CD4-positive, alpha-beta T cell treated with Interferon alpha-2 for 1 hour (primary cell): ENCODE data around the gene PICK1.
A peak's percentile ranks its signal among the peaks of the same experiment; 100 is the strongest.

ENCODE experiments used
- DNase-seq, 2 donors: peaks; one replicate each; pipeline ENCODE4 v3.0.0-alpha.2; 2020 to 2022

Gene PICK1

DNA sequence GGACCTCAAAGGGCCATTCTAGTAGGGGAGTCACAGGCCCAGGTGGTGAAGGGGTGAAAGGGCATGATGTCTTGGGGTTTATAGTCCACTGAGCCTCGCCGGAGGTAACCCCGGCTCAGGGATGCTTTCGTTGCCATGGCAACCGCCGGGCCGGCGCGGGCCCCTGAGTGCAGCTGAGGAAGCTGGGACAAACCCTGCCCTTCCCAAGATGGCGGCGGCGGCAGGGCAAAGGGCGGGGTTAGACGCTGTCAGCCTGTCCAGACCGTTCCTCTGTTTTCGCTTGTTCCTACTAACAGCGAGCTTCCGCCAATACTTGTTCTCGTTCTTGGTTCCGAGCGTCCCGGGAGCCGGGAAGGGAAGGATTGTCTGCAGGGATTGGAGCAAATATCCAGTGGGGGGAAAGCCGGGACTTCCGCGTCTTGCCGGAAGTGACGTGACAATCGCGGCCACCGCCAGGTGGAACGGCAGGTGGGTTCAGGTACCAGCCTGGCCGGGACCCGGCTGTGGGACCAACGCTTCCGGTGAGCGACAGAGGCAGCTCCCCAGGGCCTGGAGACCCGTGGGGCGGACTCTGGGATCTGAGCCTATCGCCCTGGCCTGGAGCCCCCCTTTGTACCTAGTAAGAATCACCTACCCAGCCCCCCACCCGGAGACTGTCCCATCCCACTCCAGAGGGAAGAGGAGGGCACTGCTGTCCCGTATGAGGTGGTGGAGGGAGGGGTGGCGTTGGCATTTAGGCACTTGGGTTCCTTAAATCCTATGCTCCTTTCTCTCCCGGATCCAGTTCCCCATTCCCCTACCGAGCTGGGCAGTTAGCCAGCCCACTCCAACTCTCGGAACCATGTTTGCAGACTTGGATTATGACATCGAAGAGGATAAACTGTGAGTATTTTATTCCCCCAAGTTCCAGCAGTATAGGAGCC, at the start of gene PICK1:
Gene PICK1, plus strand, starts transcription at position 436 of the 923 bp plus-strand sequence. Its CDS starts 406 bp downstream, at position 842.
- peak; percentile 86 to 87 for DNase-seq

DNA sequence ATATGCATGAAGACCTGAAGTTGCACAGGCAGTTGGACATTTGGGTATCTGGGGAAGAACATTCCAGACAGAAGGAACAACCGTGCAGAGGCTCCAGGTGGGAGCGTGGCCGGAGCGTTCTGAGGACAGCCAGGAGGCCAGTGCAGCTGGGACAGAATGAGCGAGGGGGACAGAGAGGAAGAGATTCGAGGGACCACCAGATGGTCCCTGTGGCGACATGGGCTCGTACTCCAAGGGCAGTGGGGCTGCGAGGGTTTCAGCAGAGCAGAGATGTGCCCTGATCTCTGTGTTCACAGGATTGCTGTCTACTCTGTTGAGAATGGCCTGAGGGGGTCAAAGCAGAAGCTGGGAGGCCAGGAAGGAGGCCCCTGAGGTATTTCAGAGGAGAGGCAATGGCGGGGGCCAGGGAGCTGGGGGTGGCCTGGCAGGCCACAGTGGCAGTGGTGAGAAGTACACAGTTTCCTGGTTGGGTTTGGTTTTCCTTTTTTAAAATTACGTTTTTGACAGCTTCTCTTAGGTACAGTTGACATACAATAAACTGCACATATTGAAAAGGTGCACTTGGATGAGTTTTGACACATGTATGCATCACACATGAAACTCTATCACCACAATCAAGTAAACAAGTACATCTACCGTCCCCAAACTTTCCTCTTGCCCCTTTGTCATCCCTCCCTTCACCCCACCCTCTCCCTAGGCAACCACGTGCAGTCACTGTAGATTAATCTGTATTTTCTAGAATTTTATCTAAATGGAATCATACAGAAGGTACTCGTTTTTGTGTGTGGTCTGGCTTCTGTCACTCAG, 48.0 kb upstream of the PICK1 start:
- DNase-seq: peak in 1 of 2 donors; percentile 7

DNA sequence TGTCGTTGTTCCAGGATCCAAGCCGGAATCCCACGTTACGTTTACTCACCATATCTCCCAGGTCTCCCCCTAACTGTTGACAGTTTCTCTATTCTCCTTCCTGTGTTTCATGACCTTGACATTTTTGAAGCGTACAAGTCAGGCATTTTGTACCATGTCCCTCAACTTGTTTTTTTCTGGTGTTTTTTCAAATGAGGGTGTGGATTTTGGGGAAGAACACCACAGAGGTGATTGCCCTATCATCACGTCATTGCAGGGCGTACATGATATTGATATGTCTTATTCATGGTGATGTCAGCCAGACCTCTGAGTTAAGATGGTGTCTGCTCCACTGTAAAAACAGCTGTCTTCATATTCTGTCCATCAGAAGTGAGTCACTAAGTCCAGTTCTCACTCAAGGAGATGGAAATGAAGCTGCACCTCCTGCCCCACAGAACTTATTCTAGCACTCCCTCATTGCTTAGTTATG, 44.6 kb upstream of the PICK1 start:
- no peak for DNase-seq

DNA sequence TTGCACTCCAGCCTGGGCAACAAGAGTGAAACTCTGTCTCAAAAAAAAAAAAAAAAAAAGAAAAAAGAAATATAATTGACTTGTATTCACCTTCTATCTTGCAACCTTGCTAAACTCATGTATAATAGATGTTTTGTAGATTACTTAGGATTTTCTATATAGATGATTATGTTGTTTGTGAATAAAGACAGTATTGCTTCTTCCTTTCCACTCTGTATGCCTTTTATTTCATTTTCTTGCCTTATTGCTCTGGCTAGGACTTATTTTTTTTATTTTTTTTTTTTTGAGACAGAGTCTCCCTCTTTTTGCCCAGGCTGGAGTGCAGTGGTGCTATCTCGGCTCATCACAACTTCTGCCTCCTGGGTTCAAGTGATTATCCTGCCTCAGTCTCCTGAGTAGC, 43.1 kb upstream of the PICK1 start:
- no peak for DNase-seq

DNA sequence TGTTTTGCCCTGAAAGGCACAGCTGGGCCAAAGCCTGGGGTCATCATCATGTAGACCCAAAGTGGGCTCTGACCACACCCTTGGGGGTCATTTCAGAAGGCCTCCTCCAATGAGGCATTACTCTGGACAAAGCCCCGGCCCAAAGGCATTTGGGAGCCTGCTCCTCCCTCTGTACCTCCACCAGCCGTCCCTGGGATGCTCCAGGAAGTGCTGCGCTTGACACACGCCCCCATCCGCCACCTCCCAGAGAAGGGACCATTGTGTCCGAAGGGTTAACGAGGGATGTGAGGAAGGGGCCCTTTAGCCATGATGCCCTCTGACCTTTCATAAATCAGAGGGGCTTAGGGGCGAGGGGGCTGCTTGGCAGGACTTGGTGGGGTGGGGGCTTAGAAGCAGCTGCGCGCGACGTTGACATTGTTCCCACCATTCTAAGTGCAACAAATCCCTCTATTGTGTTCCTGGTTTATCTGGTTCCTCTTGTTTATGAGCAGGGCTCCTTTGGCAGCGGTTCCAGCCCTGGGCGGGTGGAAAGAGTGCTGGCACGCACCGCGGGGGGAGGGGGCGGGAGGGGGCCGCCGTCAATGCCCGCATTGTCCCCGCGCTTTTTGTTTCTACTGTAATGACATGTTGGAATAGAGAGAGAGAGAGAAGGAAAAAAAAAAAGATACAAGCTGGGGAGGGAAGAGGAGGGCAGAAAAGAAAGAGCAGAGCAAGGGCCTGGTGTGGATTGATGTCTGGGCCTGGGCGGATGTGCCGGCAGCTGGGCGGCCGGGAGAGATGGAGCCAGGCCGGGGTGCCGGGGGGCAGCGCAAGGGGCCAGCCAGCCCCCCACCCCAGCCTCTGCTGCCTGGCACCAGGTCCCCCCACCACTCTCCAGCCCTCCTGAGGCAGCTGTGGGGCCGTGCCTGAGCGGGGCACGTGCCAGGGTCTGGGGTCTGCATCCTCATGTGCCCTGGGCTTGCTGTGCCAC, 40.7 kb upstream of the PICK1 start:
- no peak for DNase-seq

DNA sequence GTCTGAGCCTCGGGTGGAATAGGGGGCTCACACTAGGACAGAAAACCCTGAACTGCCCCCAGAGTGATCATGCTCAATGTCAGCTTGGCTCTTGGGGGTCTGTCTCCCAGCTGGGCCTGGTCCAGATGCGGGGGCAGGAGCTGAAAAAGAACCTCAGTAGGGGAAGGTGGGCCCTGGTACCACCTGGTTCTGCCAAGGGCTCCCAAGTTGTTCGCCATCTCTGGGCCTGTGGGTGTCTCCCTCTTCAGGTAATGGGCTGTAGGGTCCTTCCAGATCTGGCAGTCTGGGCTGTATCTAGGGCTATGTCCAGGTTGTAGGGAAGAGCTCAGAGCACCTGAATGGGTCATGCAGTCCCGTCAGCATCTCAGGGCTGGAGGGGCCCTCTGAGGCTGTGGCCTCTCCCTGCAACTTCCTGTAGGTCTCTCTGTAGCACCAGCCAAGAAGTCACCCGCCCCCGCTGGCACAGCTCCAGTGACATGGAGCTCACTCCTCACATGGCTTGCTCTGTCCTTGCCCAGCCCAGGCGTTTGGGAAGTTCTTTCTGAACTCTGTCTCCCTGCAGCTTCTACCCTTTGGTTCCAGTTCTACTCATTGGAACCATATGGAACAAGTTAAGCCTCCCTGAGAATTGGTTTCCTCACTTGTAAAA, 39.8 kb upstream of the PICK1 start:
- DNase-seq: no peak

DNA sequence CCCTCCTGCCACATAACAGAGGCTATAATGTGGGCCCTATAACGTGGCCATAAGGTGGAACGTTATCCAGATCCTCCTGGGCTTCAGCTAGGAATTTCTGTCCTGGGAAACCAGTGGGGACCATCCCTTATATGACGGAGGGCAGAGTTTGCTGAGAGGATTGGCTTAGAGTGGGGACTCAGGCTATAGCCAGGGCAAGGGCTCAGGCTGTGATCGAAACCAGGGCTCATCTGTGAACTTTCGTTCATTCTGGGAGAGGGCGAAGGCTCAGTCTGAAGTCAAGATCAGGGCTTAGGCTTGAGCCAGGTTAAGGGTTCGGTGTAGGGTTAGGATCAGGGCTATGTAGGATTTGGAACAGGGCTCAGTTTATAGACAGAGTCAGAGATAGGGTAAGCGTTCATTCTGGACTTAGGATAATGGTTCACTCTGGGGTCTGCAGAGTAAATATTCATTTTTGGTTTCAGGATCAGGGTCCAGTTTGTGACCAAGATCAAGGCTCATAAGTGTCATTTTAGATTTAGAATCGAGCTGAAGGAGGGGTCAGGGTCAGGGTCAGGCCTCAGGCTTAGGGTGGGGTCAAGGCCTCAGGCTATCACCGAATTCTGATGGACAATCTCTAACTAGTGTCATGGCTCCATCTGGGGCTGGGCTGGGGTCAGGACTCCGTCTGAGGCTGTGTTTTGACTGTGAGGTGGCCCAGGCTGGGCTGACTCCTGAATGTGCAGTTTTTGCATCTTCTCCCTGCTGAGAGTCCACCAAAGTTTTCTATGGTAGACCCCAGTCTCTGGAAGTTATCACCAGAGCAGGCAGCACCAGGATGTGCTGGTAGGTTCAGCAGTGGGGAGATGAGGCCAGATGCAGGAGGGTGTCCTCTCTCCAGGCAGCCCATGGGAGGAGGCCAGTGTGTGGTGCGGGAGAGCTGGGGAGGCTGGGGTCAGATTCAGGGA, 39.0 kb upstream of the PICK1 start:
- no peak for DNase-seq

DNA sequence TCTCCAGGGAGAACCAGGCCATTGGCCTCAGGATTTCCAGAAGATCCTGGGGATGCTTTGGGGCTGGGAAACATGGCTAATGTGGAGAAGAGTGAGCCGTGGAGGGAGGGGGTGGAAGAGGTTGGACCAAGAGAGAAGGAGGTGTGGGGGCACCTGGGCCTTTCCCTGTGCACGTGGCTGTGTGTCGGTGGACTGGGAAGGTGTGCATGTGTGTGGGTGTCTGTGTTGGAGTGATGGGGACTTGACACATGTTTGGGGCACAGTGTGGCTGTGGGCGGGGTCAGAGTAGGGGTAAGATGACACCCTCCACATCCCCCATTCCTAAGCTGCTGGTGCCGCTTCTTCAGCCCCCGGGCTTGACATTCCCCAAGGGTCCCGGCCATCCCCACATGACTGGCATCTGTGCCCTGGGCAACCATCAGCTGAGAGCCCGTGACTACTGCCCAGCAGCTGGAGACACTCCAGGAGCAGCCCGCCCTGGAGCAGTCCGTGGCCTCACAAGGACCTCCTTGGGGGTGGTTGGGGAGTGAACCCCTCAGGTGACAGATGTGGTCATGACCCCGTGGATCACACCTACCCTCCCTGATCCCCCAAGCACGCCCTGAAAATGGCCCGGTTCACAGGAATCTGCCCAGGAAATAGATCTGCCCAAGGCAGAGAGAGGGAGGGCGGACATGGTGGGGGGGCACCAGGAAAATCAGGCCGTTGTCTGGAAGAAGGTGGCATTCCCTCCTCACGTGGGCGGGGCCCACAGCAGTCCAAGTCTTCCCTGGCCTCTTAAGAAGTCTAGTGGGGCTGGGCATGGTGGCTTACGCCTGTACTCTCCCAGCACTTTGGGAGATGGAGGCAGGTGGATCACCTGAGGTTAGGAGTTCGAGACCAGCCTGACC, 38.0 kb upstream of the PICK1 start:
- DNase-seq: no peak

DNA sequence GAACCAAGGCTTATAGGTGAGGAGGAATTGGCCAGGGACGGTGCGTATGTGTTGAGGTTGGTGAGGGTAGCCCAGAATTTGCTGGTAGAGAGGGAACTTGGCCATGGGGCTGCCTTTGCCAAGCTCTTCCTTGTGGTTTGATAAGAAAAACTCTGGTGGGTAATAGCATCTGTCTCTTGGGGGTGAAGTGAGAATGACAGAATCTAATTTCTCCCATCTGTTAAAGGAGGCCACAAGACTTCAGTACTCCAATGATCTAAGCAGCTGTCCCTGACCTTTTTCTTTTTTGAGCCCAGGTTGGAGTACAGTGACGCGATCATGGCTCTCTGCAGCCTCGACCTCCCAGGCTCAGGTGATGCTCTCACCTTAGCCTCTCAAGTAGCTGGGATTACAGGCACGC, 36.0 kb upstream of the PICK1 start:
- DNase-seq: no peak

DNA sequence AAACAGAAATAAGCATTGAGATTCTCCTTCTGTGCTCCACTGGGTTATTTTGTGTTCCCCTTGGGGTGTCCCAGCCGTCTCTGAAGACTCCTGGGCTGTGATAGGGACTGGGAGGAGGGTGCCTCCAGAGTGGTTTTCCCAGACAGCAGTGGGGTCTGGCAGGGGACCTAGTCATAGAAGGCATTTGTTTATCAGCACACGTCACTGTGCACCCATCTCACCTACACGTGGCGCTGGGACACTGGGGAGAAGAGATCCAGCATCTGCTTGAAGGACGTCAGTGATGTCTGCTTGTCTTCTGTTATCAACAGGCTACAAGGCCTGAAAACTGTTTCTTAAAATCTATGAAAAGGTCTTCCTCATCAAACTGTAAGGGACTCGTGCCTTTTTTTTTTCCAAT, 34.2 kb upstream of the PICK1 start:
- no peak for DNase-seq

DNA sequence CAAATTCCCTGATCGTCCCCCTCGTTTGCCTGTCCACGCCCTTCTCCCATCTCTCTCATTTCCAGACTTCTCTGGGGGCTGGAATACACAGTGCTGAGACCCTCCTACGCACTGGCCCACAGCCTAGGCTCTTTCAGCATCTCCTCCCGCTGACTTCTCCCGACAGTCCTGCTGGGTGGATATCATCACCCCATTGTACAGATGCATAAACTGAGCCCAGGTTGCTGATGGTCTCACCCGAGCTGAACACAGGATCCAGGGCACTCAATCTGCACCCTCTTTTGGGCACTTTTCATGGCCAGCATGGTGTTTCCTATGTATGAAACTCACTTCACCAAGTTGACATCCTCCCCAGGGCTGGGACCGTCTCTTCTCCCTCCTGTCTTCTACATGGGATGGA, 31.7 kb upstream of the PICK1 start:
- DNase-seq: no peak

DNA sequence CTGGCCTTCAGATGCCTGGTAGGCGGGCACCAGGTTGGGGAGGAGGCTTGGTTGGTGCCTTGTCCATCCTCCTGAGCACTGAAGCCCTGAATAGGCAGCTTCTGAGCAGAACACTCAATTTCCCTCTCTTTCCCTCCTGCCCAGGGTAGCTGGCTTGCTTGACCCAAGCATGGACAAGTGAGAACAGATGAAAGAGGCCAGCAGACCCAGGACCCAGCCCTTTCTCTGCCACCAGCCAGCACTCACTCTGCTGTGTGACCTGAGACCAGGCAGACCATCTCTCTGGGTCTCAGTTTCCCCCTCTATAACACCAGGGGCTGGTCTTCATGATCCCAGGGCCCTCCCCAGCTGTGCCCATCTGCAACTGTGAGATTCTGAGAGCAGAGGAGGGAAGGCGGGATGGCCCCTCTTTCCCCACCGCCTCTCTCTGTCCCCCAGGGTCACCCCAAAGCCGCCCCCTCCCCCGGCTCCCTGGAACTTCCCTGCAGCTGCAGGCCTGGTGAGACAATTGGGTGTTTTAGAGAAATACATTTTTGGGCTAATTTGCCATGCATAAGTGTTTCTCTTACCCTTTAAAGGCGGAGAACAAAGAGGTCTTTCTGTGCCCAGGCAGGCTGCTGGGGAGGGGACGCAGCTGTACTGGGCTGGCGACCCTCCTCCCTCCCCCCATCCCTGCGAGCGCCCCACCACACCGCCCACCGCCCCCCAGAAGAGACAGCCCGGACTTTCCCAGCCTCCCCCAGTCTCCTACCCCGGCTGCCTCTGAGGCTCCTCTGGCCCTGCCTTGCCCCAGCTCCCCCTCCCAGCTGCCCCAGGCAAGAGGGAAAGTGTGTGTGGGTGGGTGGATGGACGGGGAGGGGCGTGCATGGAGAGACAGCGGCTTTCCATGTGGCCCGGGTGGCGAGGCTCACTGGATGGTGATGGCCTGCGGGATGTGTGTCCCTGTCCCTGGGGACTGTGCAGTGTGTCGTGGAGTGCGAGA, 30.8 kb upstream of the PICK1 start:
- no peak for DNase-seq

DNA sequence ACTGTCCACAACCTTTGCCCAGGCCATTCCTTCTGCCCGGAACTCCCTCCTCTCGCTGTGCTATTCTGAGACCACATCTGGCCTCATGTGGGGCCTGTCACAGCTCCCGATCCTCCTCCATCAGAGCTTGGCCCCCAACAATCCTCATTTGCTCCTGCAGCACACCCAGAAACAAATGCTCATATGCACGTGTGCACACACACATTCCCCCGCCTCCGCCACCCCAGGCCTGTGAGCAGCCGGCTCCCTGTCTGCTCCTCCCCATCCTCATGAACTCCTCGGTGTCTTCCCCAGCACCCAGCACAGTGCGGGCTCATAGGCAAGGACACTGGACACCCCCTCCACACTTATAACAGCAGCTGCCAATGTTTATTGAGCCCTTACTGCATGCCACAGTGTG, 29.7 kb upstream of the PICK1 start:
- no peak for DNase-seq

DNA sequence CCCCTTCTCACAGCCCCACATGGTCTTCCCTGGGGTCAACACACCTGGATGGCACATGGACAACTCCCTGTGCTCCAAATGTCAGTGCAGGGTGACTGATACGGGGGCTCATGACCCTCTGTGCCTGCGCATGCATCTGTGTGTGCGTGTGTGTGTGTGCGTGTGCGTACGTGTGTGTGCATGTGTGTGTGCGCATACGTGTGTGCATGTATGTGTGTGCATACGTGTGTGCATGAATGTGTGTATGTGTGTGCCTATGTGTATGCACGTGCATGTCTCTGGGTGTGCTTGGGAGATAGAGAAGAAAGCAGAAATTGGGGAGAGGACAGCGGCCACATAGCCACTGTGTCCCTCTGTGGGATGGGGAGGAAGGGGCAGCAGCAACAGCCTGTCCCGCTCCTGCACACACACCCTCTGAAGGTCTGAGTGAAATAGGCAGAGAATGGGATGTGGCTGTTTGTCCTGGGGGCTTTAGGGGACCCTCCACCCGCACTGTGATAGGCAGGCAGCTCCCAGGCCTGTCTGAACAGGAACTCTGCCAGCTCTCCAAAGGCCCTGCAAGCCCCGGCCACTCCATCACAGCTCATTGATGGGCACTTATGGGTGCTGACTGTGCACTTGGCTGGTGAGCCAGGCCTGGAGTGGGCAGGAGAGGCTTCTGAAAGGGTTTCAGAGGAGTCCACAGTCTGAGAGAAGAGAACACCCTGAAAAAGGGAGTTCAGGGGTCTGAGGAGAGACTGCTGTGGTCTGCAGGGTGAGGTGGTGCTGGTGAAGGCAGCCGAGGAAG, 28.7 kb upstream of the PICK1 start:
- no peak for DNase-seq

DNA sequence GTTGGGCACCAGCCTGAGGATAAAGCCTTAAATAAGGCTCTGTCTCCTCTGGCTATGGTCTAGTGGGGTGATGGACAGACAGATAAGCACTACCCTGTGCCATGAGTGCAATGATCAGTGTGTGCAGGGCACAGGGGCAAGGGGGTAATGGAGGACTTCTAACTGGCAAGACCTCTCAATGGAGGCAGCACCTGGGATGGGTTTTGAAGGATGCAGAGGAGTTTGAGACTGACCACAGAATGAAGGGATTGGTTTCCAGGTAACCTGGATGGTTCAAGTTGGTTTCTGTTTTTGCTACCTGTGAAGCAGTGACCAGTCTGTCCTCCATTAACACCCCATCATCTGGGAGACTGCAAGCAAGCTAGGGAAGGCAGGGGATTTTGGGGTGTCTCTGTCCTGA, 27.8 kb upstream of the PICK1 start:
- no peak for DNase-seq

DNA sequence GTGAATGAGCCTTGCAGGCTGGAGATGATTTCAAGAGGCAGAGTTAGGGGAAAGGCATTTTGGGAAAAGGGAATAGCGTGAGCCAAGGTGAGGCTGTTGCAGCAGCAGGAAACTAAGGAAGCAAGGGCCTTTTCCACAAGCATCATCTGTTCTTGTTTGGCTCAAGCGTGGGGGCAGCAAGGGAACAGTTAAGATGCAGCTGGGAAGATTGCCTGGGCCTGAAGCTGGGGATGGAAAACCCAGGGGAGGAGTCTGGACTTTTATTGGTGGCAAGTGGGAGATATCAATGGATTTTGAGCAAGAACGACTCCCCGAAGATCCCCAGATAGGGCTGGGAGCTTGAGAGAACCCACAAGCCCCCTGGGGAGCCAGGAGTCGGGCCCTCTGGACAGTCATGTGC, 27.3 kb upstream of the PICK1 start:
- no peak for DNase-seq

DNA sequence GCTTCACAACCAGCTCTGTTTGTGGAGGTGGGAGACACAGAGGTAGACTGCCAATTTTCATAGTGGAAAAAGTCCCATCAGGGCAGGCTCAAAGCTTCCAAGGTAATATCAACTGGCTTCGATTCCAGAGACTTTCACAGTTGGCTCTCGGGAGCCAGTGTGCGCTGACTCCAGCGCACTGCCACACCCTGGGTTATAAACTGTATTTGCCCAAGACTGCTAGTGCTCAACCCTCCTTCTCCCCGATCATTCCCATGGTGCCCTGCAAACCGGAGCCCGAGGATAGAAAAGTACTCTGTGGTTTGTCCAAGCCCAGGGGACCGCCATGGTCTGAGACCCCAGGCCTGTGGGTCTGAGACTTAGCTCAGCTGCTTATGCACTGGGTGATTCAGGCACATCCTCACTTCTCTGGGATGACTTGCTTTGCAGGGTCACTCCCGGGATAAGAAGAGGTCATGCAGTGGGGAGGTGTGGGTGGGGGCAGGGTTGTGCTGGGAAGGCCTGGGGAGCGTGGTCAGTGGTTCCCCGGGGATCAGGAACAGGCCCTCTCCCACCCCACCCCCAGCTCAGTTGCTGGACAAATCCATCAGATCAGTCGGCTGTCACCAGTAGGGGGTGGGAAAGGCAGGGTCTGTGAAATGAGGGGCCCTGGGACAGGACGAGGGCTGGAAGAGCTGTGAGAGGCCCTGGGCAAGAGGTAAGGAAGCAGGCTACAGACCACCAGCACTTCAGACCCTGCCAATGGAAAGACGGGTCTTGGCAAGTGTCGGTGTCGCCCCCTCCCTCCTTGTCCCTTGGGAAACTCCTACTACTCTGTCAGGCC, 26.7 kb upstream of the PICK1 start:
- DNase-seq: no peak
